ENCODE results near the gene UBE3C. TPM values are rescaled to one million over a fixed set of nuclear protein-coding genes. Genes with fewer than 3 reads are reported as not detected.

Gene UBE3C
- total RNA-seq, 1 experiment from 2014 or later = 87.6 TPM

GRCh38 chr7:157300369-157300825 lies 161.7 kb downstream of the UBE3C start:
- H3K4me1 ChIP-seq (ENCODE audit: control insufficient read depth, insufficient read depth, low read length) = peaks cover 35% of the 10 kb centered on the region
- H3K9me3 ChIP-seq (ENCODE audit: control insufficient read depth, insufficient read depth, low read depth, low read length) = no peaks in the 10 kb centered on the region
- no TSS peak for BruUV-seq (replicated peaks)
- ChIA-PET POLR2A (interaction anchor here (0.5 kb wide), 1 partner anchor 443 kb away, joined by 3 read pairs; no protein-coding TSS in a partner anchor), CTCF (interaction anchor here (1.0 kb wide), 1 partner anchor 22 kb away, joined by 3 read pairs; no protein-coding TSS in a partner anchor)
- ATAC-seq (peak; percentile 8), DNase-seq (ENCODE audit: low read depth, low spot score) (no peak)
- peak overlapping the region; percentile 26 for H3K27ac ChIP-seq (ENCODE audit: low read length)
- TF ChIP-seq TCF7L2 (IDR thresholded peaks at IDR 0.05; ENCODE audit: low read depth, low read length) (no peak), POLR2AphosphoS5 (IDR thresholded peaks at IDR 0.05; ENCODE audit: low read depth, low read length) (no peak), CTCF (IDR thresholded peaks at IDR 0.05) (no peak), REST (IDR thresholded peaks at IDR 0.05; ENCODE audit: insufficient read depth in 1 of 2, low read depth in 2 of 2, low read length in 1 of 2) (no peak), SIN3A (IDR thresholded peaks at IDR 0.05; ENCODE audit: borderline replicate concordance, insufficient read depth, low read depth, low read length) (no peak)
- no peaks in the 10 kb centered on the region for H3K36me3 ChIP-seq (ENCODE audit: control insufficient read depth, insufficient read depth, low read length)
- no peaks in the 10 kb centered on the region for H3K27me3 ChIP-seq (ENCODE audit: control insufficient read depth, insufficient read depth, low read length)
- intact Hi-C loops (cut with micrococcal nuclease; ENCODE audit: unreplicated experiment) (no loop called here), in situ Hi-C loops (cut with HindIII; ENCODE audit: low pct_unique_long_range_greater_than_20kb, low sequenced_read_pairs) (no loop called here)
- H3K4me3 ChIP-seq (ENCODE audit: low read depth in 2 of 2, low read length in 2 of 2) = peak overlapping the region in 1 of 2 experiments; percentile 6; a peak in 2 of 4 replicates

- TF ChIP-seq CTCF (IDR thresholded peaks at IDR 0.05) (no peak), TCF7L2 (IDR thresholded peaks at IDR 0.05; ENCODE audit: low read depth, low read length) (no peak), POLR2AphosphoS5 (IDR thresholded peaks at IDR 0.05; ENCODE audit: low read depth, low read length) (no peak), REST (IDR thresholded peaks at IDR 0.05; ENCODE audit: insufficient read depth in 1 of 2, low read depth in 2 of 2, low read length in 1 of 2) (no peak), SIN3A (IDR thresholded peaks at IDR 0.05; ENCODE audit: borderline replicate concordance, insufficient read depth, low read depth, low read length) (no peak)
- Histone ChIP-seq H3K4me3 (ENCODE audit: low read depth in 2 of 2, low read length in 2 of 2) (no peak overlapping the region), H3K27me3 (ENCODE audit: control insufficient read depth, insufficient read depth, low read length) (no peaks in the 10 kb centered on the region), H3K4me1 (ENCODE audit: control insufficient read depth, insufficient read depth, low read length) (peaks cover 37% of the 10 kb centered on the region), H3K36me3 (ENCODE audit: control insufficient read depth, insufficient read depth, low read length) (no peaks in the 10 kb centered on the region), H3K27ac (ENCODE audit: low read length) (peak overlapping the region; percentile 26), H3K9me3 (ENCODE audit: control insufficient read depth, insufficient read depth, low read depth, low read length) (no peaks in the 10 kb centered on the region)
- in situ Hi-C loops (cut with HindIII; ENCODE audit: low pct_unique_long_range_greater_than_20kb, low sequenced_read_pairs) = no loop called here
- POLR2A ChIA-PET = no interaction called here
- ATAC-seq = no peak
- no peak for DNase-seq (ENCODE audit: low read depth, low spot score)
- intact Hi-C loops (cut with micrococcal nuclease; ENCODE audit: unreplicated experiment) = no loop called here
- BruUV-seq (replicated peaks) = no TSS peak
- CTCF ChIA-PET = no interaction called here
These were observed 162.9 kb downstream of the UBE3C start for GRCh38 chr7:157301610-157302120.

All from Panc1 (cell line).